Adrenal gland (tissue), 12 donors: ENCODE results near the gene CSNK1G1. TPM values are rescaled to one million over a fixed set of nuclear protein-coding genes. Genes with fewer than 3 reads are reported as not detected.

Experiments used
- DNase-seq, 7 donors: peaks; one replicate each; pipeline ENCODE4 v3.0.0-alpha.2; 2019 to 2020
- H3K27ac ChIP-seq, 5 donors: fragments of 200-600 bp; sonication (generic) in 4 of 5; 1 replicate in 3 of 5; 2 replicates in 2 of 5; pipeline versions ENCODE4 v1.5.1 to v1.8.0; 2016 to 2020; ENCODE audit warnings: mild to moderate bottlenecking in 1 of 5
- H3K27me3 ChIP-seq: fragments of 200-600 bp; 2 replicates; pipeline ENCODE4 v1.8.0; 2021
- H3K36me3 ChIP-seq, 2 donors: fragments of 200-600 bp; replicated peaks in 1 of 2; 1 replicate in 1 of 2; 2 replicates in 1 of 2; pipeline versions ENCODE4 v1.5.1 to v1.8.0; 2018 to 2022
- H3K4me1 ChIP-seq, 2 donors: fragments of 200-600 bp; replicated peaks in 1 of 2; 1 replicate in 1 of 2; 2 replicates in 1 of 2; pipeline versions ENCODE4 v1.5.1 to v1.8.0; 2018 to 2021
- H3K4me3 ChIP-seq, 4 donors: fragments of 200-600 bp; sonication (generic) in 3 of 4; one replicate each; pipeline ENCODE4 v1.5.1; 2016 to 2018
- H3K9me3 ChIP-seq, 3 donors: fragments of 200-600 bp; sonication (generic) in 1 of 3; replicated peaks in 1 of 3; 1 replicate in 2 of 3; 2 replicates in 1 of 3; pipeline versions ENCODE4 v1.5.1 to v1.8.0; 2016 to 2021
- CTCF ChIP-seq, 6 experiments: fragments of 450-650 bp in 4 of 6; fragments of 200-600 bp in 2 of 6; sonication (generic) in 1 of 6; IDR thresholded peaks; 1 replicate in 5 of 6; 2 replicates in 1 of 6; pipeline versions ENCODE4 v1.5.1 to v1.8.0; 2016 to 2021; ENCODE audit warnings: antibody characterized with exemption in 6 of 6, mild to moderate bottlenecking in 2 of 6, moderate library complexity in 1 of 6
- POLR2A ChIP-seq, 2 donors: fragments of 450-650 bp; IDR thresholded peaks; one replicate each; pipeline ENCODE4 v1.6.1; 2017; ENCODE audit warnings: antibody characterized with exemption in 2 of 2, mild to moderate bottlenecking in 2 of 2, moderate library complexity in 1 of 2
- WGBS, 4 donors: extraction: QIAGEN DNeasy Blood & Tissue Kit in 2 of 4; methylation state at CpG; one replicate each; pipeline versions ENCODE4 v1.1.5 to v1.1.7; 2013 to 2017; 5-methylcytosine and 5-hydroxymethylcytosine counted together
- intact Hi-C, 2 donors: fragments of 100-400 bp; cut with DNase I; formaldehyde crosslinking; loops; one replicate each; pipeline versions ENCODE4 v1.14.1 to v1.15.0; 2022 to 2023
- polyA plus RNA-seq, 3 donors: library from polyadenylated mRNA; stranded (reverse); fragments of 200-250 nt in 2 of 3; fragments of 350-450 nt in 1 of 3; fragmentation: Illumina TruSeq in 1 of 3; extraction: RNeasy Lipid Tissue Mini Kit (QIAGEN cat#74804) in 1 of 3; gene quantifications; one replicate each; pipeline ENCODE4 v1.2.3, GENCODE V29; 2013 to 2014
- total RNA-seq, 9 donors: library from RNA; depleted of rRNA in 4 of 9; stranded (reverse); fragments of >200 nt in 4 of 9; fragments of 120-200 nt in 1 of 9; fragmentation: NEBNext Ultra II Directional in 1 of 9; extraction: Animal tissue kit (Norgen Biotek cat#: 25700) in 1 of 9; gene quantifications; one replicate each; pipeline versions ENCODE4 v1.1.0 to v1.2.4, GENCODE V29; 2013 to 2023
- donor health status: healthy with polysubstance abuse.
- donor health status: Bipolar disorder and iron deficiency.
- donor health status: DM: yes; HTN: yes; CAD: no.
- donor health status: DM: no; HTN: no; CAD: no.
- donor health status: DM: no; HTN: no; CAD: no.
- donor health status: DM: yes; HTN: yes; CAD: no.

CSNK1G1 gene
- total and polyA plus RNA-seq, 12 donors: 1.2 to 31.6 (median 13.6) TPM

- intact Hi-C loops: loop anchor here in 1 of 2 donors (5.0 kb wide), 1 partner anchor 50 kb away; no protein-coding TSS in a partner anchor
- H3K27me3 ChIP-seq: no peaks in the 10 kb centered on the region
Measured at GRCh38 chr15:64151727-64152506, 204.1 kb downstream of the CSNK1G1 start, which contains the start of gene SNX22. TSS of gene SNX22 (plus strand) at chr15:64151731. CDS start at chr15:64151776, 45 bp downstream.

DNA sequence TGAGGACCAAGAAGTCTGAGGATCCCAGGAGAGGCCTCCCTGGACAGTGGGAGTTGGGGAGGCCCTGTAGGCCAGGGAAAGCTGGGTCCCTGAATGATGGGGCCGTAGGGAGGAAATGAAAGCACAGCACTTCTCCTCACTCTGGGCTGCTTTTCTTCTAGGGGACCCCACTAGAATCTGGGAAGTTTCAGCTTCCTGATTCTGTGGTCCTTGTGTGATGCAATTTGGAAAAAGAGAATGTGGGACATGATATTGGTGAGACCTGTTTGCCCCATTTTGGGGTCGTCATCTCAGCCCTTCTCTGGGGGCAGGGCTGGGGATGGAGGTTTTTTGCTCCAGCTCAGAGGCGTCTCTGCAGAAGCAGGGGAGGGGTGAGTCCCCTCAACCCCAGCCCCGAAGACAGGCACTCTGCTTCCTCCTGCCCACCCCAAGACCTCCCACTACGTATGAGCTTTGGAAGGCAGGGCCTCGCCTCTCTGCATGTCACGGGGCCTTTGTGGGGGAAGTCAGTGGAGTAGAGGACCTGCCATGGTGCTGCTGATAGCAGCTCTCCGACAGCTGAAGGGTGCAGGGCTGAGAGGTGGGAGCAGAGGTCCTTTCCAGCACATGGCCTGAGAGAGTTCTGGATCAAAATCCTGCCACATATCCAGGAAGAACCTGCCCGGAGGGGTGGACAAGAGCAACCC lies 205.9 kb downstream of the CSNK1G1 start:
- intact Hi-C loops: loop anchor here (5.0 to 10.0 kb wide), 2 partner anchors 48 to 65 kb away; no protein-coding TSS in a partner anchor
- DNase-seq: peak in 1 of 7 donors; percentile 21
- peaks cover 0 to 18% of the 10 kb centered on the region in 2 donors for H3K36me3 ChIP-seq
- H3K9me3 ChIP-seq: no peaks in the 10 kb centered on the region
- H3K27me3 ChIP-seq: no peaks in the 10 kb centered on the region
- H3K4me3 ChIP-seq: no peak overlapping the region
- peaks cover 16 to 27% of the 10 kb centered on the region in 2 donors for H3K4me1 ChIP-seq
- no peak overlapping the region for H3K27ac ChIP-seq
- WGBS, 4 donors: 67 to 82% (median 72%) methylated on average over 5 to 9 of the region's 9 CpGs
- TF ChIP-seq POLR2A (IDR thresholded peaks at IDR 0.05) (no peak), CTCF (IDR thresholded peaks at IDR 0.05) (no peak)

More at GRCh38 chr15:64151727-64152506, 204.1 kb downstream of the CSNK1G1 start, which contains the start of gene SNX22:
- peak in 1 of 7 donors; percentile 30 for DNase-seq
- H3K4me3 ChIP-seq: peak within 1 kb of the TSS in 2 of 4 donors; percentile 24 to 61
- H3K27ac ChIP-seq: no peak within 1 kb of the TSS
- H3K4me1 ChIP-seq: peaks cover 16 to 23% of the 10 kb centered on the region in 2 donors
- peaks cover 0 to 31% of the 10 kb centered on the region in 2 donors for H3K36me3 ChIP-seq
- TF ChIP-seq POLR2A (IDR thresholded peaks at IDR 0.05) (no peak), CTCF (IDR thresholded peaks at IDR 0.05) (no peak)
- H3K9me3 ChIP-seq: no peaks in the 10 kb centered on the region
- WGBS, 4 donors: 1 to 2% (median 2%) methylated on average over 26 to 83 of the region's 83 CpGs; no CpG with 5 or more reads in 1 of the 4 donors

- H3K4me3 ChIP-seq: no peak overlapping the region
- no peak overlapping the region for H3K27ac ChIP-seq
- no peak for TF ChIP-seq POLR2A (IDR thresholded peaks at IDR 0.05)
- no peak for TF ChIP-seq CTCF (IDR thresholded peaks at IDR 0.05)
- intact Hi-C loops: loop anchor here in 1 of 2 donors (10.0 kb wide), 1 partner anchor 65 kb away; no protein-coding TSS in a partner anchor
- no peaks in the 10 kb centered on the region for H3K9me3 ChIP-seq
- peak in 1 of 7 donors; percentile 27 for DNase-seq
- no peaks in the 10 kb centered on the region for H3K27me3 ChIP-seq
- peaks cover 0 to 17% of the 10 kb centered on the region in 2 donors for H3K36me3 ChIP-seq
- H3K4me1 ChIP-seq: peaks cover 16 to 27% of the 10 kb centered on the region in 2 donors
Measured at GRCh38 chr15:64149424-64149823, 206.5 kb downstream of the CSNK1G1 start.

- Histone ChIP-seq H3K36me3 (peaks cover 0 to 17% of the 10 kb centered on the region in 2 donors), H3K4me1 (peaks cover 16 to 27% of the 10 kb centered on the region in 2 donors), H3K9me3 (no peaks in the 10 kb centered on the region), H3K27ac (no peak overlapping the region), H3K27me3 (no peaks in the 10 kb centered on the region), H3K4me3 (no peak overlapping the region)
- no peak for DNase-seq
- TF ChIP-seq POLR2A (IDR thresholded peaks at IDR 0.05) (no peak), CTCF (IDR thresholded peaks at IDR 0.05) (no peak)
- 77 to 88% (median 84%) methylated on average over 3 of the region's 3 CpGs for WGBS, 4 donors
- intact Hi-C loops: loop anchor here in 1 of 2 donors (10.0 kb wide), 1 partner anchor 64 kb away; no protein-coding TSS in a partner anchor
Measured at GRCh38 chr15:64148581-64148980, 207.4 kb downstream of the CSNK1G1 start.
